ENCODE measurements around the gene UPK1B.
"Not testable (repeated sequence)": the region's sequence is repeated elsewhere in the genome, so short reads cannot be mapped to it uniquely, and the experiment has no call there.

The UPK1B gene

DNA sequence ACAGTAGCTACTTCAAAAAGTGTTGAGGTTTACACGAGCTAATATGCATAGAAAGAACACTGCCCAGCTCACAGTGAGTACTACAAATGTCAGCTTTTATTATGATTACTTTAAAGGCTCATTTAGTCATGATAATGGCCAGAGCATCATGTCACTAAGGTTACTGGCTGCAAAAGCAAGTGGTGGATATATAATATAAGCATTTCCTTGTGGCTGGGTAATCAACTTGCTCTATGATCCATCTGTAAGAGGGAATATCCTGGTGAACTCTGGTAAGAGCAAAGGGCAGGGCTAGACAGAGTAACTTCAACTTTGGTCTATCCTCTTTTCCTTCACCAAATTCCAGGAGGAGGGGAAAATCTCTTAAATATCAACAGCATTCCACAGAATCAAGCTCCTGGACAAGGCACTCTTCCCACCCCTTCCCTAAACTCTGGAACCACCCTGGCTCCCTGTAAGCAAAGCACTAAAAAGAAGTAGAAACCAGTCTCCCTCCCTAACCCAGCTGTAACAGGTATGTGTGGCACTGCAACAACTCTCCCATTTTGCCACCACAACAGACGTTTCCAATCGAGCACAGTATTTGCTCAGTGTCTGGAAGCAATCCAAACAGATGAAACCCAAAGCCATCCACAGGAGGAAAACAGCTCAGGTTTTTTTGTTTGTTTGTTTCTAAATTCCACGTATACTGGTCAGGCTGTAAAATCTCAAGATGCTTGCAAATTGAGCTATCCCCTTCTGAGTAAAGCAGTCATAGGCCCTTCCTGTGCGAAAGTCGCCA is 53.9 kb downstream of the UPK1B start:
- DNase-seq: no peak

GRCh38 chr3:119228373-119229145 is 55.2 kb downstream of the UPK1B start:
- DNase-seq: no peak

DNA sequence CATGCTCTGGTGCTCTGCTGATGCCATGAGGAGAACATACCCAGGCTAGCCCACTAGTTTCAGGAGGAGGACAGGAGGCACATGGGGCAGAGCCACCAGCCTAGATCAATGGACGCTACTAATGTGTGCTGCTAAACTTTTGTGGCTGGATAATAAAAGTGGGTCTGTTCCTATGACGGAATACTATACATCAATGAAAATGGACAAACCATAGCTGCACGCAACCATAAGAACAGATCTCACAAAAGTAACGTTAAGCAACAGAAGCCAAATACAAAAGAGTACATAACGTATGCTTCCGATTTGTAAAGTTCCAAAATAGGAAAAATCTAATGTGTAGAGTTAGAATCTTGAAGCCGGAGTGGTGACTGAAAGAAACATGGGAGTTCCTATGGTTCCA is 55.8 kb downstream of the UPK1B start:
- DNase-seq: no peak

DNA sequence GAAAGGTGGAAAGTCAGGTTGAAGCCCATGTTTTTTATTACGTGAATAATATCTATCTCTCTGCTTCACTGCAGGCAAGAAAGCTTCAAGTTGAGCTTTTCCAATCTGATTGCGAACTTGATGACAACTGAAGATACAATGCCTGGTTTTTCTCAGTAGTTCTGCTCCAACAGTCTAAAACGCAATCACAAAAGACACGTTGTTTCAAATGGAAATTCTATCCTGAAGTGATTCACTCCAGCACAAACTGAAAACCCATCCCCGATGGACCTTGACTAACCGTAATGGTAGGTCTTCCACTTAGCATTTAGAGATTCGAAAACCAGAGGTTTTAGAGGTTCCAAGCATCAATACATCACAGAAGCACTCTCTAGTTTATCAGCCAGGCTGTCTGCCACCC is 56.7 kb downstream of the UPK1B start:
- no peak for DNase-seq

DNA sequence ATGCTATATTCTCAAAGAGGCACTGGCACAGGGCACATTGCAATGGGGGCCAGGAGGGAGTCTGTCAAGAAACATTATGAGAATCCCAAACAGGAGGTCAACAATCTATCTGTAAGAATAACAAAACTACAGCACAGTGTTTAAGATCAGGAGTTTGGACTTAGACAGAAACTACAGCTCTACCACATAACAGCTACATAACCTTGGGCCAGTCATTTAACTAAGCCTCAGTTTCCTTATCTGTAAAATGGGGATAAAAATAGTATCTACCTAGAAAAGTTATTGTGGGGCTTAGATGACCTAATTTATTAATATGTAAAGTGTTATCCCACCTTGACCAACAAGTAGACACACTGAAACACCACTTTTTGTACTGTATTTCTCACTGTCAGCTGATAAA is 57.3 kb downstream of the UPK1B start:
- DNase-seq: no peak

DNA sequence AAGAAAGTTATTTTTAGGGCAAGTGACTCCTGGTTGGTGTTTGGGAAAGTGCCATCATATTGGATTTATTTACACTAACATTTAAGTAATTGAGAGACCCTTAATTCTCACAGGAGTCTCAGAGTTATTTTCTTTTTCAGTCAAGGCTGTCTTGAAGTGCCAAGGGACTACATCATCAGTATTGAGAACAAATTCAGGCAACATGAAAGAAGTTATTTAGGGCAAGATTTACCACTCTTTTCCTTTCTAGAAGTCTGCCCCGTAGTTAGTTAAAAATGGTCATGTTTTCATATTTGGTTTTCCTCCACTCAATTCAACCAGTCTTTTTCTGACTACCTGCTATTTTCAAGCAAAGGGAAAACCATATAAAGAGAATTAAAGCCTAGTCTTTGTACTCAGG is 61.2 kb downstream of the UPK1B start:
- DNase-seq: no peak

GRCh38 chr3:119235151-119235550 is 61.8 kb downstream of the UPK1B start:
- DNase-seq: no peak

DNA sequence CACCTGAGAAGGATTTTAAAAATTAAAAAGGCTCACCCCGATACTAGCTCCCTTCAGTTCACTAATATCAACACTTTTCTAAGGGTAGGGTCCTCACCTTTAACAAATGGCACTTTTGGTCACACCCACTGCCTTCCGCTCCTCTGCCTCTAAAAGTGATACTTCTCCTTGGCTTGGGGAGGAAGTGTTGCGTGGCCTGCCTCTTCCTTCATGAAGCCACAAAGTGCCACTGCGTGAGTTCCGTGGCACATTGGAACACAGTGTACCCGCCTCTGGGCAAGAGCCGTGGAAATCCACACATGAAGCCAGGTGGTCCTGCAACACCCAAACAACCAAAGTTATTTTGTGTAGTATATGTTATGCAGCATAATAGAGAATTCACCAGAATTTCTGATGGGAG is 63.4 kb downstream of the UPK1B start:
- no peak for DNase-seq

DNA sequence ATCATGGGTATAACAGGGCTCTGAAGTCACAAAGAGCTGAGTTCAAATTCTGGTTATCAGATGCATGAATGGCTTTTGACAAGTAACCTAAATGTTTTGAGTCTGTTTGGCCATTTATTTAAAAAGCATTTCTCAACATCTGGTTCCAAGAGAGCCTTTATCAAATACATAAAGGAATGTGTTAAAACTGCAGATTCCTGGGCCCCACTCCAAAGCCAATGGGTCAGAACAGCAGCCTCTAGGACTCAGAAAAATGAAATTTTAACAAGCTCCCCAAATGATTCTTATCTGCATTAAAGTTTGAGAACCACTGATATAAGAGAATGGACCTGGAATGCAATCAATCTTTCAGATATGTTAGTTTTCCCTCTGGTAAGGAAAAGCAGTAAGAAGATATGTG is 63.9 kb downstream of the UPK1B start:
- no peak for DNase-seq

DNA sequence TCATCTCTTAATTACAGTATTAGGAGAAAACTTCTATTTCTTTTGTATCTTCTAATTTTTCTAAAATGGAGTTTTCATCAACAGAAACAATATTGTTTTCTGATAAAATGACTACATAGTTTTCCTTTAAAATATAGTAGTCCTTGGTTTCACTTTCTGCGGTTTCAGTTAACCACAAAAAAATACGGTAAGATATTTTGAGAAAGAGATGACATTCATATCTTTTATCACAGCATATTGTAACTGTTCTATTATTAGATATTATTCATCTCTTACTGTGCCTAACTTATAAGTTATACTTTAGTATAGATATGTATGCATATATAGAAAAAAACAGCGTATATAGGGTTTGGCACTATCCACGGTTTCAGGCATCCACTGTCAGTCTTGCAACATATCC is 65.0 kb downstream of the UPK1B start:
- no peak for DNase-seq

GRCh38 chr3:119239206-119239820 is 65.9 kb downstream of the UPK1B start:
- no peak for DNase-seq

- no peak for DNase-seq
These were observed 66.7 kb downstream of the UPK1B start for GRCh38 chr3:119240101-119240590.

- peak; percentile 70 for DNase-seq
These were observed 67.4 kb downstream of the UPK1B start, which contains the start of gene B4GALT4 for GRCh38 chr3:119240591-119241434. Gene B4GALT4, minus strand, starts transcription at chr3:119240878. Its CDS starts 10,779 bp downstream, at chr3:119230099.

DNA sequence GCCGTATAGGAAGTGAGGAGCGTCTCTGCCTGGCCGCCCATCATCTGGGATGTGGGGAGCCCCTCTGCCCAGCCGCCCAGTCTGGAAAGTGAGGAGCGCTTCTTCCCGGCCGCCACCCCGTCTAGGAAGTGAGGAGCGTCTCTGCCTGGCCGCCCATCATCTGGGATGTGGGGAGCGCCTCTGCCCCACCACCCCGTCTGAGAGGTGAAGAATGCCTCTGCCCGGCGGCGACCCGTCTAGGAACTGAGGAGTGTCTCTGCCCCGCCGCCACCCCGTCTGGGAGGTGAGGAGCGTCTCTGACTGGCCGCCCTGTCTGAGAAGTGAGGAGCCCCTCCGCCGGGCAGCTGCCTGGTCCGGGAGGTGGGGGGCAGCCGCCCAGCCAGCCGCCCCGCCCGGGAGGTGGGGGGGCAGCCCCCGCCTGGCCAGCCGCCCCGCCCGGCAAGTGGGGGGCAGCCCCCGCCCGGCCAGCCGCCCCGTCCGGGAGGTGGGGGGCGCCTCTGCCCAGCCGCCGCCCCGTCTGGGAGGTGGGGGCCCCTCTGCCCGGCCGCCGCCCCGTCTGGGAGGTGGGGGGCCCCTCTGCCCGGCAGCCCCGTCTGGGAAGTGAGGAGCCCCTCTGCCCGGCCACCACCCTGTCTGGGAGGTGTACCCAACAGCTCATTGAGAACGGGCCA is 69.1 kb downstream of the UPK1B start:
- DNase-seq: not testable (repeated sequence)

DNA sequence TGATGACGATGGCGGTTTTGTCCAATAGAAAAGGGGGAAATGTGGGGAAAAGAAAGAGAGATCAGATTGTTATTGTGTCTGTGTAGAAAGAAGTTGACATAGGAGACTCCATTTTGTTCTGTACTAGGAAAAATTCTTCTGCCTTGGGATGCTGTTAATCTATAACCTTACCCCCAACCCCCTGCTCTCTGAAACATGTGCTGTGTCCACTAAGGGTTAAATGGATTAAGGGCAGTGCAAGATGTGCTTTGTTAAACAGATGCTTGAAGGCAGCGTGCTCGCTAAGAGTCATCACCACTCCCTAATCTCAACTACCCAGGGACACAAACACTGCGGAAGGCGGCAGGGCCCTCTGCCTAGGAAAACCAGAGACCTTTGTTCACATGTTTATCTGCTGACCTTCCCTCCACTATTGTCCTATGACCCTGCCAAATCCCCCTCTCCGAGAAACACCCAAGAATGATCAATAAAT is 69.7 kb downstream of the UPK1B start:
- not testable (repeated sequence) for DNase-seq

DNA sequence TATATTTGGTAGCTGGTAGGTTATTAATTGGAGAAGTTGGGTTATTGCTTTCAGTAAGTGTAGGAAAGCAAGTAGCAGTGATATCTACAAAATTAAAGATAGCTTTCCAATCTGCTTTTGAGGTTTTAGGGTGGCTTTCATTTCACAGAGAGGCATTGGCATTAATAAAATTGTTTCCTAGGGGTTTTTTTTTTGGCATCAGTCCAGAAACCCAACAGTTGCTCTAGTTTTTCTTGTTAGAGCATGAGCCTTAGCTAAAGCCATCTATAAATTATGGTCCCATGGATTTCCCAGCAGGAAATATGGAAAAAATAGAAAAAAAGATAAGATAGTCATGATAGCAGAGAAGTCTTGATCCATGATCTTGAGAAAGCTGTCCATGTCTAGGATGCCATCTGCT is 70.3 kb downstream of the UPK1B start:
- DNase-seq: no peak

GRCh38 chr3:119245778-119246177 is 72.4 kb downstream of the UPK1B start:
- no peak for DNase-seq

Data from 8988T (cell line).